Measurements from ENCODE around the gene MYOZ2. TPM values are rescaled to one million over a fixed set of nuclear protein-coding genes. Genes with fewer than 3 reads are reported as not detected.

The MYOZ2 gene
- total RNA-seq, 1 experiment from 2014 or later: not detected

DNA sequence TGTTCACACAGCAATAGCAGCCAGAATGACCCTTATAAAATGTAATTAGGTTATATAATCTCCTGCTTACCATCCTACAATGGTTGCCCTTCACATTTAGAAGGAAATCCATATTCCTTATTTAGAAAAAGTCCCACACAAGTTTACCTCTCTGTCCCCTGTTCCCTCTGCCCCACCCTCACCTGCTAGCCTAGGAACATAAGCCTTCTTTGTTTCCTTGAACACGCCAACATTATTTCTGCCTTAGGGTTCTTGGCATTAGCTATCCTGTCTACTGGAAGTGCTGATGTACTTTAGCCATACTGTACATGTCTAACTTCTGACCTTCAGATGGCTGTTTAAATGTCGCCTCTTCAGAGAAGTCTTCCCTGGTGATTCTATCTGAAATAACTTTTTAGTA lies 48.5 kb downstream of the MYOZ2 start:
- no peak for DNase-seq (ENCODE audit: extremely low read depth, low read depth)

DNA sequence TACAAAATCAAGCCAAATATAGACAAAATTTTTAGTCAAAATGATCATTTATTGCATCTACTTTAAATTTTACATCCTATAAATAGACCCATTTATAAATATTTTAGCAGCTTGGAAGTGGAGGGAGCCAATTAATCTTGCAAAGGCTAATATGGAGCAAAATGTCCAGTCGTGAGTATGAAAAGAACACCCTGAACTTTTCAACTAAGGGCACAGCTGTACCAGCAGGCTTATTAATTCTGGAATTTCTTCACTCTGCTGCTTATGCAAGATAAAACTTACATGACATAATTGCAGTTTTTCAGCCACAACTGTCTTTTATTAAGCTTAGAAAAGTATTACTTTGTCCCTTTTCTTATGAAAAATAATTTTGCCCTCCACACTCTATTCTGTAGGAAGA lies 54.0 kb downstream of the MYOZ2 start:
- DNase-seq (ENCODE audit: extremely low read depth, low read depth): no peak

DNA sequence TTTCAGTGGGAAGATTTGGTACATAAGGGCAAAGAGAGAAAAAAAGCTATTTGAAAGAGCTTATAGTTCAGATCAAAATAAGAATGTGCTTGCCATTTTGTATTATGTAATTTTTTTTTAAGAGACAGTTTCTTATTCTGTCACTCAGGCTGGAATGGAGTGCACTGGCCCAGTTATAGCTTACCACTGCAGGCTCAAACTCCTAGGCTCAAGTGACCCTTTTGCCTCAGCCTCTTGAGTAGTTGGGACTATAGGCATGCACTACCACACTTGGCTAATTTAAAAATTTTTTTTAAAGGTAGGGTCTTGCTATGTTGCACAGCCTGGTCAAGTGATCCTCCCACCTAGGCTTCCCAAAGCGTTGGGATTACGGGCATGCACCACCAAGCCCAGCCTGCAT lies 54.7 kb downstream of the MYOZ2 start:
- DNase-seq (ENCODE audit: extremely low read depth, low read depth): no peak

DNA sequence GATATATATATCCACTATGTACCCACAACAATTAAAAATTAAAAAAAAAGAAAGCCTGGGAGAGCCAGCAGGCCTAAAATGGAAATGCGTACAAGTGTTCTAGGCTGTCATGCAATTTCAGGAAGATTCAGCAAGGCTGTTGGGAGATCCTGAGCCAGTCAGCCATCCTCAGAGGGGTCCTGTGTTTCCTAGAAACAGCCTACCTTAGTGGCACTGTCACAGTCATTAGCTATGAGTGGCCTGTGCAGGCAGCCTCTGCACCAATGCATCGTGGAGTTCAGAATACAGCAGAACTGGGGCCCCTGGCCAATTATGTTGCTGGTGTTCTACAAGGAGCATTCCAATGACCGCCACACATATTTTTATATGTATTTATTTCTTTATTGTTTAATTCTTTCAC lies 55.9 kb downstream of the MYOZ2 start:
- DNase-seq (ENCODE audit: extremely low read depth, low read depth): no peak

DNA sequence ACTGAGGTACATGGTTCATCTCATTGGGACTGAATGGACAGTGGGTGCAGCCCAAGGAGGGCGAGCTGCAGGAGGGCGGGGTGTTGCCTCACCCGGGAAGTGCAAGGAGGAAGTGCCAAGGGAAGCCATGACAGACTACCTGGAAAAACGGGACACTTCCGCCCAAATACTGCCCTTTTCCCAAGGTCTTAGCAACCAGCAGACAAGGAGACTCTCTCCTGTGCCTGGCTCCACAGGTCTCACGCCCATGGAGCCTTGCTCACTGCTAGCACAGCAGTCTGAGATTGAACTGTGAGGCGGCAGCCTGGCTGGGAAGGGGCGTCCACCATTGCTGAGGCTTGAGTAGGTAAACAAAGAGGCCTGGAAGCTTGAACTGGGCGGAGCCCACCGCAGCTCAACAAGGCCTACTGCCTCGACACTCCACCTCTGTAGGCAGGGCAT lies 62.2 kb downstream of the MYOZ2 start:
- no peak for DNase-seq (ENCODE audit: extremely low read depth, low read depth)

DNA sequence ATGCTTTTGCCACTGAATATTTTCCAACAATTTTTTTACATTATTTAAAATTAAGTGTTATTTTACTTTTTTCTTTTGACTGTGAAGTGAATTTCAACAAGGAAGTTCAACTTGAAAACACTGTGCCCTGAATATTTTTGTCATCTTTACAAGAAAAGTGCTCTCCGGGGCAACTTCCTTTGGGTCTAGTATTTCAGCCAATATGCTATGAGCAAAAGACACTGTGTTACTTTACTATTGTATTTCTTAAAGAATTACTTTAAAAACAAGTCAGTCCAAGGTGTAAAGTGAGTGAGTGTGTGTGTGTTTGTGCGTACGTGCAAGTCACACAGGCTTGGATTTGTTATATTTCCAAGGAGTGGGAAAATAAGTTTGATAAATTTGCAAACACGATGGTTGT lies 69.3 kb downstream of the MYOZ2 start:
- DNase-seq (ENCODE audit: extremely low read depth, low read depth): no peak

DNA sequence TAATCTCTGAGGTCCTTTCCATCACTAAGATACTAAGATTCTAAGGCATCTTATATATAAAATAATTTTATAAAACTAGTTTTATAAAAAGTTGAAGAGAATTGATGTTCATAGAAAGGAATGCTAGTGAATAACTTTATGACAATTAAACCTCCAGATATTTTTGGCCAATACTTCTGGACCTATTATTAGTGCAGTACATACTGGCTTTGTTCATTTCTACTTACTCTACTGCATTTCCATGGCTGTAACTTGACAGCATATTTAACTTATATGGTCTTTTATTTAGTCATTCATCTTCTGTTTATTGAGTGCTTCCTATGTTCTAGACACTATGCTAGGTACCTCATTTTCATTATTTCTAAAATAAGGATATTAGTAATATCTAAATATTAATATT lies 70.1 kb downstream of the MYOZ2 start:
- no peak for DNase-seq (ENCODE audit: extremely low read depth, low read depth)

DNA sequence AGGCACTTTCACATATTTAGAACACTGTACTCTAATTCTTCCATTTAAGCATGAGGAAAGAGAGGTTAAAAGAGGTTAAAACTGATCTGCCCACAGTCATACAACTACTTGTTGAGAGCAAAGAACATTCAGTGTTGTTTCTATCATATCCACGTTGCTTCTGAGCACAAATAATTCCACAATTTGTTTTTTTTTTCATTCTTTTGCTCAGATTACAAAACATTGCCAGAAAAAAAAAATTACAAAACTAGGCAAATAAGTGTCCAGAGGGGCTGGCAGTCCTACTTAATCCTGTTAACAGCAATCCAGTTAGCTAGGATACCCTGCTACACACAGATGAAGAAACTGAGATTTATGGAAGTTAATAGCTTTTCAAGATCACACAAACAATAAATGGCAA lies 70.5 kb downstream of the MYOZ2 start:
- no peak for DNase-seq (ENCODE audit: extremely low read depth, low read depth)

DNA sequence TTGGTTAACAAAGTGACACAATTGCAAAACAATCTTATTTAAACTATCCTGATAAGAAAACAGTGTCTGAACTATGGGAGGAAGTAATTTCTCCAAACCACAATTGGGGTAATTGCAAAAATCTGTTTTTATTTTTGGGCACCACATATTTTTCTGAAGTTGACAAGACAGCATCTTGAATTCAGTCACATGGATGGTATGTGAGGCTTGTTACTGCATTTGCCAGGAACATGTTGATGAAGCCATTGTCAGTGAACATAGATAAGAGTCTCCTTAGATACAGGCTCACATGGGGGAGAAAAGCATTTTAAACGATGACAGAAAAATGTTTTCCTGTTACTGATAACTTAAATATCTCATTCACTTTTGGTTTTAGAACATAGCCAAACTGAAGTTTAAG lies 71.4 kb downstream of the MYOZ2 start:
- DNase-seq (ENCODE audit: extremely low read depth, low read depth): no peak

DNA sequence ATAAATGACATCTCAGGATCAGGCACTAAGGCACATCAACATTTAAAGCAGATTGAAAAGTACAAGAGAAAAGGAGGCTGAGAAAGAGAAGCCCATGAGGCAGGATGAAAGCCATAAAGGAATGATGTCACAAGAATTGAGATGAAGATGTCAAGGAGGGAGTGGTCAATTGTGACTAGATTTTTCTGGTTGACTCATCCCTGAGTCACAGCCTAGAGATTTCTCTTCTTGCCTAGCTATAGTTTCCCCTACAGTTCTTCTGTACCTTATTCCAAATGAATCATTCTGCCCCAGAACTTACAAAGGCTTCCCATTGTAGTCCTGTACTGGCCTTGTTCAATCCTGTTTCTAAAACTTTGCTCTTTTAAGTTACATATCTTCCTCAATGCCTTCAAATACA lies 73.4 kb downstream of the MYOZ2 start:
- DNase-seq (ENCODE audit: extremely low read depth, low read depth): peak; percentile 83

DNA sequence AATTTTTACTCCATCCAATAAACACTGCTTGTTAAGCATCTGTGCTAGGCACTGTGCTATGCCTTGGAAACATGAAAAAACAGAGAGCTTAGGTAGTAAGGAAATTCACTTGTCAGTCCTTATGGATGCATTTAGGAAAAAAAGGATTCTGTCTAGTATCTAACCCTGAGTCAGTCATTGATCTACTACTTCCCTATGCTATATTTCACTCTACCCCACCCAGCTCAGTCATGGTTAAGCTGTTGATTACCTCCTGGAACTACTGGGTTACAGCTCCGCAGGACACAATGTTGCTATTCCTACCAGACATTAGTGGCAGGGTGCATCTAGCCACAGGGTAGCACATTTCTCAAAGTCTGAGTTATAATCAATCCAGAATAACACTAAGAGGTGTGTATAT lies 74.0 kb downstream of the MYOZ2 start:
- no peak for DNase-seq (ENCODE audit: extremely low read depth, low read depth)

DNA sequence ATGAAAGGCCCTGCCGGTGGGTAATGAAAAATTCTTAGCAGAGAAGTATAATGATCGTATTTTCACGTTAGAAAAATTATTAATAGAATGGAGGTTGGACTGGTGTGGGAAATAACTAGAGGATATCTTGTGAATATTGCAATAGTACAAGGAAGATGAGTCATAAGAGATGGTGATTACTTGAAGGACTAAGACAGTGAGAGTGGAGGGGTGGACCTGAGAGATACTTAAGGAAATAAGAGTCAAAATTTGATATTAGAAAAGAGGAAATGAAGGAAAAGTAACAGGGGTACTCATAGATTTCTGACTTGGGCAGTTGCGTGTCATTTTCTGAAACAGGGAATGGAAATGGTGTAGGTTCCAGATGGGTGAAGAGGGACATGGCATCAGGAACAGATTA lies 75.1 kb downstream of the MYOZ2 start:
- no peak for DNase-seq (ENCODE audit: extremely low read depth, low read depth)

DNA sequence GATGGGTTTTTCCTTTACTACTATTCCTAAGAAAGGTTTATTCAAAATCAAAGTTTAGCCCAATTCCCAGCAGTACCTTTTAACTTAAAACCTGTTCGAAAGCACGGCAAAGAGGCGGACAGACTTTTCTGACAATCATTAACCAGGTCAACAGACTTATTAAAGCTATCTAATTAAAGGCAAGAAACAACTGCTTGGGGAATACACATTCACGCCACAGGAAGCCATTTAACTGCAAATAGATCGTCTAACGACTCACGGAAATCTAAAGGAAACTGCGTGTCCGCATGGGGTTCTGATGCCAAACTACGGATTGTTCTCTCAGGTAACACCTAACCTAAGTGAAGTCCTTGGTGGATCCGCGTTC lies 76.2 kb downstream of the MYOZ2 start:
- no peak for DNase-seq (ENCODE audit: extremely low read depth, low read depth)

DNA sequence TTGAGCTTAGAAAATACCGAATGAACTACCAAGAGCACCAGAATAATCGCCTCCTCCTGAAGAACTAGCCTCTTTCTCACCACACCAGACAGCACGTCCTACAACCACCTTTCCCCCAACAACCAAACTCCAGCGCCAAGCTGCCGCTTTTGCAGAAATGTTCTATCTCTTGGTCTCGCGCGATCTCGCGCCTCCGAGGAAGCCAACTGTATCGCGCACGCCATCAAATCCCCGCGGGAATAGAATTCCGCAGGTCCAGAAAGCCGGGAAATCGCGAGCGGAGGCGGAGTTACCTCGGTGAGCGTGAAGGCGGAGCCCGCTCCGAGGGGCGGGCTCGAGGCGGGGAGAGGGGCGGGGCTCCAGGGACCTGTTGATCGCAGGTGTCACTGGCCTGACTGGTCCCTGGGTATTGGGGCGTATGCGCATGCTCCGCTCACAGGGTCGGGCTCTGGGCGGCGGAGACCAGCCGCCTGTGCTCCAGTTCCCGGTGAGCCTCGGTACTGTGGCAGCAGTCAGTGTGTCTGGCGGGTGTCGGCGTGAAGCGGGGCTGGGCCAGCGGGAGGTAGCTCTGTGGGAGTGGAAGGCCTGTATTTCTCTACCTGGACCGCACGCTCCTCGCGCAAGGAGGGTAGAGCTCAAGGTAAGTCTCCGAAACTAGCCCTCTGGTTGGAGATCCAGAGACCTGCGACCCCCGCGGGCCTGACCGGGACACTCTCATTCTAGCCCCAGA lies 76.8 kb downstream of the MYOZ2 start, which contains the start of gene USP53:
USP53 (plus strand) TSS at position 480 of the 730 bp plus-strand sequence. CDS start 27,047 bp downstream, outside the sequence.
- peak; percentile 98 for DNase-seq (ENCODE audit: extremely low read depth, low read depth)

DNA sequence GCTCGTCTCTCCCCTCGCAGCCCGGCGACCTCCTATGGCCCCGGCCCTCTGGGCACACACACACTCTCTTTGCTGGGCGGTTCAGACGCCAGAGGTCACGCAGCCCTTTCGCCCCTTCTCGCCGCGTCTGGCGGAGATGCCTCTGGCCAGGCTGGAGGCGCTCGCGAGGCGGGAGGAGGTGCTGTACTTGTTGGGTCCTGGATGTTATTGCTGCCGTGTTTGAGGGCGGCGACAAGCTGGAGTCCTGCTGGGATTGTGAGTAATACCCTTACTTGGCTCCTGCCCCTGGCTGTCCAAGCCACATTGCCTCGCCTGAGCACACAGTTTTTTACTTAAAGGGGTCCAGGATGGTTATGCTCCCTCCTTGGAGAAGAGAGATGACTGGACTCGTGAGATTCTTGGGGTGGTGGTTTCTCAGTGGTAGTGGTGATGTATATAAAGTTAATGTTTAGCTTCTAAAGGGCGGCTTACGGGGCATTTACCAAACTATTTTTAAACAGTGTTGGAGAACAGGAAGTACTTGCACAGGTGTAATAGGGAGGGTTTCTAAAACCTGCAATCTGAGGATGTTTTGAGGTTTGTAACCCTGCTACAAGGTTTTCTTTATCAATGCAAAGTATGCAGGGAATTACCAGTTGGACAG lies 77.5 kb downstream of the MYOZ2 start:
- DNase-seq (ENCODE audit: extremely low read depth, low read depth): peak; percentile 89

DNA sequence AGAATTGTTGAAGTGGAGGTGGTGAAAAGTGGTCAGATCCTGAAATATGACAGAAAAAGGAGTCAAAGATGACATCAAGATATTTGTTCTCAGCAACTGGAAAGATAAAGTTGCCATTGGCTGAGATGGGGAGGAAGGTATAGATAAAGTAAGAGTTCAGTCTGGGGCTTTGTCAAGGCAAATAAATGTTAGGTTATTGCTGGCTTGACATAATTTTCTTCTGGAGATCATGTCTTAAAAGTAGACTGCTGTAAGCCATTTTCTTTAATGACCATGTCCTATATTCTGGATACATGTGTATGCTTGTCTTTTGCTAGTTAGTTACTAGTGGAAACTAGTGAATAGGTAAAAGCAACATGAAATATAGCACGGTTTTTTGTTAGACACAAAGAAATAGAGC lies 82.5 kb downstream of the MYOZ2 start:
- DNase-seq (ENCODE audit: extremely low read depth, low read depth): no peak

DNA sequence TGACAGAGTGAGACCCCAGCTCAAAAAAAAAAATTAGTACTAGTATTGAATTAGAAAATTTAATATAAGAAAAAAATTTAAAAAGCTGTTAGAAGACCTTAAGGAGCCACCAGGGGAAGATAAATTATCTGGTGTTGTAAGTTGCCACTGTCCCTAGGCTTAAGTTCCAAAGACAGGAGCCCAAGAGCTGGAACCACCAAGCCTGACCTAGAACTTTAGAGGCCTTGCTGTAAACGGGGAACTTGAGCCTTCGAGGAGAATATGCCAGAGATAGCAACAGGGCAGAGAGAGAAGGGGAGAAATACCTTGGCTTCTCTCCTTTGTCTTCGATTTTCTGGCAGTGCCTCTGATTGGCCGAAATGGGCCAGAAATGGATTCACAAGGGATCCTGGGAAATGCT lies 85.8 kb downstream of the MYOZ2 start:
- DNase-seq (ENCODE audit: extremely low read depth, low read depth): no peak

DNA sequence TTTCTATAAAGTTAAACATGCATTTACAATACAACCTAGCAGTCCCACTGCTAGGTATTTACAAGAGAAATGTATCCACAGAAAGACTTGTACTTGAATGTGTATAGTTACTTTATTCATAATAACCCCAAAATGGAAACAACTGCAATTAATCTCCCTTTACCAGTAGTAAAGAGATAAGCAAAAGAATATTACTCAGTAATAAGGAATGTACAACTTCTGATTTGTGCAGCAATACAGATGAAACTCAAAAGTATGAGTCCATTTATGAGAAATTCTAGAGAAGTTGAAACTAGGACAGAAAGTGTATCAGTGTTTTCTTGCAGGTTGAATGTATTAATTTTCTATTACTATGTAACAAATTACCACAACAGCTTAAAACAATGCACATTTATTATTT lies 92.1 kb downstream of the MYOZ2 start:
- DNase-seq (ENCODE audit: extremely low read depth, low read depth): no peak

DNA sequence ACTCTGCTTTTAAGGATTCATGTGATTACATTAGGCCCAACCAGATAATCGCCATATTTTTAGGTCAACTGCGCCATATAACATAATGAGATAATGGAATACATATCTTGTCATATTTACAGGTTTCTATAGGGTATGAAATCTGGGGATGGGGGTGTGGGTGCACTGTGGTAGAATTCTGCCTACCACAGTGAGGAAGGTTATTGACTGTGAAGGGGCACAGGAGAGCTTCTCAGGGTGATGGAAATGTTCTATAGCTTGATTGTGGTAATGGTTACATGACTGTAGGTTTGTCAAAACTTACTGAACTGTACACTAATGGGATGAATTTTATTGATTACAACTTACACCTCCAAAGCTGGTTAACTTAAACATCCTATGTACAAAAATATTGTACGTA lies 92.8 kb downstream of the MYOZ2 start:
- no peak for DNase-seq (ENCODE audit: extremely low read depth, low read depth)

DNA sequence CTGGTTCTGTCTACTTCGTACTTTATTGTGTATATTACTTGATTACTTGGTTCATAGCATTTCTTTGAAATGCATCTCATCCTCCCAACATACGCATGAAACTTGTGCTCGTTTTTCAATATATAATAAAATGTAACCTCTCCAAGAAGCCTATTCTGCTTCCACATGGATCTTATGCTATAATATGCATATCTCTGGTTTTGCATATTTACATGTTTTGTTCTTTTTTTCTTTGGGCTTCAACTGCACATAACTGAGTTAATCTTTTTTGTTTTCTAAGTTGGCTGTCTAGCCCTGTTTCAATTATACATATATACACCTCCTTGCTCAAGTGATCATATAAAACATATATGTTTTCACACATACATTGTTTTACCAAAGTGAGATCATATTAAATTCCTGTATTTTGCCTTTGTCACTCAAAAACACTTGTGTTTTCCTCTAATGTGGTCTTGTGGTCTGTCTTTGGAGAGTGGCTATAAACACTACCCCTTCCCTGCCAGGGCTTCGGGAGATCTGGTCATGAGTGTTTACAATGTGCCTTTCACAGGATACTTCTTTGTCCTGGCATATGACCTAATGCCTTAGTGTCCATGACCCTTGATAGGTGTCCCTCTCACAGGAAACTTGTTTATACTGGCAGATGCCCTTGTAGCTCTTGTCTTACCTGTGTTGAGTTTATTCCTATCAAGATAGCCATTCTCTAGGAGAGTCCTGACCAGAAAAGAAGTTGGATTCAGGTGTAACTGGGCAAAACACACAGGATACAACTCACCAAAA lies 94.5 kb downstream of the MYOZ2 start:
- no peak for DNase-seq (ENCODE audit: extremely low read depth, low read depth)

DNA sequence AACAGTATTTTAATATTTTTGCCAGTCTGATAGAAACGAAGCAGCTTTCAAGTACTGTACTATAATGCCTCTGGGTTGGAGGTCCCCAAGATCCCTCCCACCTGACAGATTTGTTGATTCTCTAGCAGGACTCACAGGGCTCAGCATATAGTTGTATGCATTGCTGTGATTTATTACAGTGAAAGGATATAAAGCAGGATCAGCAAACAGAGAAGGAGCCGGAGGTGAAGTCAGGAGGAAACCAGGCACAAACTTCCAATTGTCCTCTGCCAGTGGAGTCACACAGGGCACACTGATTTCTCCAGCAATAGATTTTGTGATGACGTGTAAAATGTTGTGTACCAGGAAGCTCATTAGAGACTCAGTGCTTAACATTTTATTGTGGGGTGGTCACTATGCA lies 95.9 kb downstream of the MYOZ2 start:
- DNase-seq (ENCODE audit: extremely low read depth, low read depth): no peak

DNA sequence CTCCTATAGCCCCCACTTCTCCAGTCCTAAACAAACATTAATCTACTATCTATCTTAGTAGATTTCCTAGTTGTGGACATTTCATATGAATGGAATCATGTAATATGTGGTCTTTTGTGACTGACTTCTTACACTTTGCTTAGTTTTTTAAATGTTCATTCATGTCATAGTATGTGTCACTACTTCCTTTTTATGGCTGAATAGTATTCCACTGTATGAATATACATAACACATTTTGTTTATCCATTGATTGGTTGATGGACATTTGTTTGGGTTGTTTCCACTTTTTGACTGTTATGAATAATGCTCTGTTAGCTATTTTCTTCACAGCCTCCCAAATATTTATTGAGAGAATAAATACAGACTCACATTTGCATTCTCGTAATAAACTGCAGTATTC lies 96.7 kb downstream of the MYOZ2 start:
- no peak for DNase-seq (ENCODE audit: extremely low read depth, low read depth)

Measured in NCI-H460 (cell line).